ENCODE measurements around the gene ADAM33.

GRCh38 chr20:3696200-3696599 is 14.4 kb upstream of the ADAM33 start:
- TF ChIP-seq GATA2 (IDR thresholded peaks at IDR 0.05; ENCODE audit: low read depth, low read length) (no peak), GATA3 (IDR thresholded peaks at IDR 0.05; ENCODE audit: low read depth, low read length) (no peak)
